NCI-H2171 (cell line): ENCODE measurements around the gene DDX24.

ENCODE experiments used
- DNase-seq: peaks from one replicate; lab custom pipeline; 2025; lab: John Stamatoyannopoulos, UW

DDX24 gene

GRCh38 chr14:94115058-94115591 is 34.1 kb upstream of the DDX24 start:
- DNase-seq: no peak

GRCh38 chr14:94114589-94115057 is 33.6 kb upstream of the DDX24 start:
- no peak for DNase-seq

GRCh38 chr14:94113908-94114588 is 33.0 kb upstream of the DDX24 start:
- no peak for DNase-seq

GRCh38 chr14:94113490-94113889 is 32.5 kb upstream of the DDX24 start:
- DNase-seq: no peak

GRCh38 chr14:94113073-94113472 is 32.1 kb upstream of the DDX24 start:
- no peak for DNase-seq

- no peak for DNase-seq
Observed at GRCh38 chr14:94112513-94113063, 31.6 kb upstream of the DDX24 start.

GRCh38 chr14:94111276-94112095 is 30.5 kb upstream of the DDX24 start:
- DNase-seq: no peak

- no peak for DNase-seq
Observed at GRCh38 chr14:94110552-94111181, 29.7 kb upstream of the DDX24 start, which contains the start of gene IFI27. TSS of gene IFI27 (plus strand) at chr14:94110736.

GRCh38 chr14:94109915-94110250 is 28.9 kb upstream of the DDX24 start:
- DNase-seq: no peak

- DNase-seq: no peak
Observed at GRCh38 chr14:94104731-94105130, 23.7 kb upstream of the DDX24 start.

GRCh38 chr14:94103554-94104150 is 22.6 kb upstream of the DDX24 start:
- no peak for DNase-seq

GRCh38 chr14:94102768-94103482 is 21.9 kb upstream of the DDX24 start:
- DNase-seq: no peak

- DNase-seq: no peak
Observed at GRCh38 chr14:94101748-94102147, 20.7 kb upstream of the DDX24 start.

GRCh38 chr14:94100847-94101246 is 19.8 kb upstream of the DDX24 start:
- no peak for DNase-seq

GRCh38 chr14:94099006-94099405 is 18.0 kb upstream of the DDX24 start:
- no peak for DNase-seq

GRCh38 chr14:94098326-94098992 is 17.5 kb upstream of the DDX24 start:
- no peak for DNase-seq

GRCh38 chr14:94097091-94097490 is 16.1 kb upstream of the DDX24 start:
- no peak for DNase-seq

- no peak for DNase-seq
Observed at GRCh38 chr14:94093418-94093817, 12.4 kb upstream of the DDX24 start.

- DNase-seq: no peak
Observed at GRCh38 chr14:94089479-94089878, 8.5 kb upstream of the DDX24 start.

GRCh38 chr14:94088516-94088915 is 7.5 kb upstream of the DDX24 start:
- DNase-seq: no peak

GRCh38 chr14:94087891-94088290 is 6.9 kb upstream of the DDX24 start:
- no peak for DNase-seq
